PC-3 (cell line): Measurements from ENCODE around the gene OR52E5. TPM values are rescaled to one million over a fixed set of nuclear protein-coding genes. Genes with fewer than 3 reads are reported as not detected.

Experiments
- ATAC-seq: fragments of 200-7000 bp; cut with Tn5 transposase; 2 replicates; pipeline ENCODE4 v1.9.1; 2020; ENCODE audit warnings: mild to moderate bottlenecking, moderate library complexity
- Bru-seq: library from RNA; stranded (reverse); fragments of 400-500 nt; gene quantifications from one replicate; lab custom pipeline; 2021; lab: Mats Ljungman, UMichigan
- BruChase-seq, 2 experiments: library from RNA; stranded (reverse); fragments of 400-500 nt; gene quantifications; one replicate each; lab custom pipeline; 2021; lab: Mats Ljungman, UMichigan
- BruUV-seq: library from RNA; stranded (reverse); fragments of 400-500 nt; replicated peaks from 2 replicates; lab custom pipeline; 2021; lab: Mats Ljungman, UMichigan
- CTCF ChIA-PET: fragments of 300-600 bp; sonication (Branson Sonifier 250); formaldehyde crosslinking; loops from one replicate; lab custom pipeline; 2022; ENCODE audit warnings: antibody characterized with exemption; lab: Charles Lee
- POLR2A ChIA-PET: fragments of 300-600 bp; sonication (Branson Sonifier 250); formaldehyde crosslinking; loops from one replicate; lab custom pipeline; 2022; ENCODE audit warnings: antibody characterized with exemption; ENCODE audit not compliant: unreplicated experiment; lab: Charles Lee
- DNase-seq: peaks from one replicate; pipeline ENCODE4 v3.0.0-alpha.2; 2015
- H2AFZ ChIP-seq: fragments of 300-600 bp; sonication (generic); 2 replicates; pipeline ENCODE4 v1.6.0; 2016; ENCODE audit warnings: antibody characterized with exemption, low read length
- H3F3A ChIP-seq: fragments of 300-600 bp; sonication (generic); one replicate; pipeline ENCODE4 v1.6.0; 2017; ENCODE audit warnings: antibody characterized with exemption, low read length, control low read depth, mild to moderate bottlenecking; ENCODE audit not compliant: unreplicated experiment
- H3K27ac ChIP-seq: fragments of 300-600 bp; sonication (generic); 2 replicates; pipeline ENCODE4 v1.5.1; 2016; ENCODE audit warnings: mild to moderate bottlenecking, low read length
- H3K27me3 ChIP-seq: fragments of 300-600 bp; sonication (generic); 2 replicates; pipeline ENCODE4 v1.6.1; 2016; ENCODE audit warnings: low read length, mixed read lengths
- H3K36me3 ChIP-seq: fragments of 300-600 bp; sonication (generic); 2 replicates; pipeline ENCODE4 v1.6.1; 2016; ENCODE audit warnings: low read depth, mixed run types, low read length, mixed read lengths
- H3K4me1 ChIP-seq: fragments of 300-600 bp; sonication (generic); 2 replicates; pipeline ENCODE4 v1.5.1; 2016; ENCODE audit warnings: low read length; ENCODE audit not compliant: insufficient read depth
- H3K4me2 ChIP-seq: fragments of 300-600 bp; sonication (generic); 2 replicates; pipeline ENCODE4 v1.6.0; 2016; ENCODE audit warnings: low read length
- H3K4me3 ChIP-seq: fragments of 300-600 bp; sonication (generic); 2 replicates; pipeline ENCODE4 v1.5.1; 2016; ENCODE audit warnings: mild to moderate bottlenecking, low read length, mixed read lengths
- H3K79me2 ChIP-seq: fragments of 300-600 bp; sonication (generic); 2 replicates; pipeline ENCODE4 v1.6.1; 2017; ENCODE audit warnings: low read length, mixed read lengths
- H3K9ac ChIP-seq: fragments of 300-600 bp; sonication (generic); 2 replicates; pipeline ENCODE4 v1.6.0; 2016; ENCODE audit warnings: mild to moderate bottlenecking, low read length
- H3K9me2 ChIP-seq: fragments of 300-600 bp; sonication (generic); replicated peaks from 2 replicates; pipeline ENCODE4 v1.6.1; 2016; ENCODE audit warnings: mixed run types, low read length, mixed read lengths
- H3K9me3 ChIP-seq: fragments of 300-600 bp; sonication (generic); 2 replicates; pipeline ENCODE4 v1.6.1; 2016; ENCODE audit warnings: low read length, mixed read lengths
- H4K20me1 ChIP-seq: fragments of 300-600 bp; sonication (generic); 2 replicates; pipeline ENCODE4 v1.6.1; 2016; ENCODE audit warnings: low read length, mixed read lengths
- CTCF ChIP-seq: fragments of 300-600 bp; sonication (generic); conservative IDR thresholded peaks from 2 replicates; pipeline ENCODE4 v1.5.1; 2017; ENCODE audit warnings: antibody characterized with exemption, low read depth, mild to moderate bottlenecking, low read length
- EZH2 ChIP-seq: fragments of 300-600 bp; sonication (generic); IDR thresholded peaks from one replicate; pipeline ENCODE4 v1.6.1; 2017; ENCODE audit warnings: antibody characterized with exemption, mild to moderate bottlenecking, low read length; ENCODE audit not compliant: unreplicated experiment
- EZH2phosphoT487 ChIP-seq: fragments of 300-600 bp; sonication (generic); IDR thresholded peaks from 2 replicates; pipeline ENCODE4 v1.6.1; 2018; ENCODE audit warnings: mild to moderate bottlenecking, antibody characterized with exemption, low read length, borderline replicate concordance
- intact Hi-C: fragments of 100-400 bp; cut with micrococcal nuclease; formaldehyde crosslinking; loops from 2 replicates; pipeline ENCODE4 v1.9.0; 2023
- long read RNA-seq: library from polyadenylated mRNA; unstranded; transcript quantifications from one replicate; pipeline ENCODE4 v2.0.0, GENCODE V29; 2021; ENCODE audit not compliant: unreplicated experiment
- total RNA-seq: library from RNA; depleted of rRNA; stranded (reverse); fragments of >200 nt; gene quantifications from 2 replicates; pipeline ENCODE4 v1.2.3, GENCODE V29; 2014; rRNA removed

OR52E5 gene
- not detected in 2 replicates for total RNA-seq
- Bru-seq, nascent RNA, result not detected
- not detected for BruChase-seq, experiment 1, labeled RNA remaining after a 6-hour chase
- not detected for BruChase-seq, experiment 2, labeled RNA remaining after a 2-hour chase
- long read RNA-seq, result 0 reads

- no peaks in the 10 kb centered on the region for H3K9me2 ChIP-seq
- H3K4me3 ChIP-seq, result no peak within 1 kb of the TSS
- H3K27me3 ChIP-seq, result no peaks in the 10 kb centered on the region
- H3K9ac ChIP-seq, result no peak within 1 kb of the TSS
- POLR2A ChIA-PET, result no interaction called here
- H2AFZ ChIP-seq, result no peak within 1 kb of the TSS
- DNase-seq (no peak), ATAC-seq (no peak)
- H3K36me3 ChIP-seq, result no peaks in the 10 kb centered on the region
- H3K27ac ChIP-seq, result no peak within 1 kb of the TSS
- H3K4me1 ChIP-seq, result no peaks in the 10 kb centered on the region
- no peak for TF ChIP-seq EZH2
- no peak for TF ChIP-seq EZH2phosphoT487
- no peak for TF ChIP-seq CTCF
- H3K4me2 ChIP-seq, result no peak within 1 kb of the TSS
- intact Hi-C loops, result loop anchor here (5.0 kb wide), 1 partner anchor 416 kb away; no protein-coding TSS in a partner anchor
- CTCF ChIA-PET, result no interaction called here
- H3F3A ChIP-seq, result no peaks in the 10 kb centered on the region
- H4K20me1 ChIP-seq, result no peaks in the 10 kb centered on the region
- no peaks in the 10 kb centered on the region for H3K9me3 ChIP-seq
- no TSS peak for BruUV-seq
- H3K79me2 ChIP-seq, result no peaks in the 10 kb centered on the region
Measured at GRCh38 chr11:5892908-5893307, at the start of gene OR52E5. OR52E5 (plus strand) TSS chr11:5893208; CDS start chr11:5900777, 7,569 bp downstream.

GRCh38 chr11:5846701-5847100 is 46.3 kb upstream of the OR52E5 start:
- POLR2A ChIA-PET, result no interaction called here
- Histone ChIP-seq H3K36me3 (no peaks in the 10 kb centered on the region), H3F3A (no peaks in the 10 kb centered on the region), H3K27ac (no peak overlapping the region), H3K9me3 (no peaks in the 10 kb centered on the region), H2AFZ (no peak overlapping the region), H3K27me3 (no peaks in the 10 kb centered on the region), H3K9ac (no peak overlapping the region), H3K4me3 (no peak overlapping the region), H4K20me1 (no peaks in the 10 kb centered on the region), H3K4me2 (no peak overlapping the region), H3K4me1 (no peaks in the 10 kb centered on the region), H3K79me2 (no peaks in the 10 kb centered on the region), H3K9me2 (no peaks in the 10 kb centered on the region)
- TF ChIP-seq CTCF (no peak), EZH2phosphoT487 (no peak), EZH2 (no peak)
- DNase-seq (no peak), ATAC-seq (no peak)
- CTCF ChIA-PET, result no interaction called here
- no TSS peak for BruUV-seq
- intact Hi-C loops, result no loop called here

DNA sequence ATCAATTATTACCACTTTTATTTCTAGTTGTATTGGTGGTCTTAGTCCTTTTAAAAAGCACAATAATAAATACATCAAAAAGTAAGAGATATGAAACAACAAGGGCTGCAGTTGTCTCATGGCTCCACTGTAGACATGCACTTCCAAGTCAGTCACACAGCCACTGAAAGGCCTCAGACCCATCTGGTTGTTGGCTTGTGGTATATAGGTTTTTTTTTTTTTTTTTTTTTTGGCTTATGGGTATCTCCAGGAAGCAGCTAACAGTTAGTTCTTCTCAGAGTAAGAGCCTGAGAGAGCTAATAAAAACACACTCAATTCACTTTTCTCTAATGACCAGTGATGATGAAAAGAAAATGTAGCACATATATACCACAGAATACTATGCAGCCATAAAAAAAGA is 45.3 kb upstream of the OR52E5 start:
- no peak overlapping the region for H2AFZ ChIP-seq
- H4K20me1 ChIP-seq, result no peaks in the 10 kb centered on the region
- H3K27me3 ChIP-seq, result no peaks in the 10 kb centered on the region
- no peaks in the 10 kb centered on the region for H3K9me2 ChIP-seq
- no peaks in the 10 kb centered on the region for H3K79me2 ChIP-seq
- BruUV-seq, result no TSS peak
- H3K27ac ChIP-seq, result no peak overlapping the region
- H3F3A ChIP-seq, result no peaks in the 10 kb centered on the region
- no peaks in the 10 kb centered on the region for H3K36me3 ChIP-seq
- H3K4me3 ChIP-seq, result no peak overlapping the region
- ChIA-PET CTCF (no interaction called here), POLR2A (no interaction called here)
- intact Hi-C loops, result no loop called here
- no peaks in the 10 kb centered on the region for H3K9me3 ChIP-seq
- no peak overlapping the region for H3K9ac ChIP-seq
- ATAC-seq, result no peak
- H3K4me1 ChIP-seq, result no peaks in the 10 kb centered on the region
- DNase-seq, result no peak
- TF ChIP-seq EZH2 (no peak), CTCF (no peak), EZH2phosphoT487 (no peak)
- no peak overlapping the region for H3K4me2 ChIP-seq
